Measurements from ENCODE around the gene MACROD2. TPM values are rescaled to one million over a fixed set of nuclear protein-coding genes. Genes with fewer than 3 reads are reported as not detected.

Gene MACROD2
- total and polyA plus RNA-seq, 2 experiments from 2014 or later, result 2.8 to 4.3 TPM

GRCh38 chr20:14984768-14985622 lies 989.7 kb downstream of the MACROD2 start:
- Mint-ChIP-seq H3K27me3 (ENCODE audit: insufficient read depth, low read depth, poor library complexity) (peaks cover 2% of the 10 kb centered on the region), H3K4me1 (no peaks in the 10 kb centered on the region), H3K9me3 (peaks cover 38% of the 10 kb centered on the region), H3K4me3 (no peak overlapping the region), H3K27ac (no peak overlapping the region), H3K36me3 (ENCODE audit: low read depth) (peaks cover 27% of the 10 kb centered on the region)
- no peak overlapping the region for H3K27ac ChIP-seq (ENCODE audit: low read depth)
- no peaks in the 10 kb centered on the region for H4K20me1 ChIP-seq (replicated peaks; ENCODE audit: insufficient read depth)
- H3K4me3 ChIP-seq, result no peak overlapping the region
- no peaks in the 10 kb centered on the region for H3K36me3 ChIP-seq (ENCODE audit: insufficient read depth)
- H3F3A ChIP-seq (replicated peaks; ENCODE audit: low read depth), result no peaks in the 10 kb centered on the region
- H3K9me2 ChIP-seq (ENCODE audit: insufficient read depth), result peaks cover 7% of the 10 kb centered on the region
- no peaks in the 10 kb centered on the region for H3K27me3 ChIP-seq (ENCODE audit: insufficient read depth)
- DNase-seq (ENCODE audit: low spot score), result no peak
- H3K4me2 ChIP-seq, result no peak overlapping the region
- TF ChIP-seq ZNF331 (CRISPR knock-in tag; IDR thresholded peaks at IDR 0.05; ENCODE audit: low read depth) (no peak), EZH2 (IDR thresholded peaks at IDR 0.05; ENCODE audit: low read depth, unreplicated experiment) (no peak), ETS1 (IDR thresholded peaks at IDR 0.05) (no peak), ZNF114 (CRISPR knock-in tag; IDR thresholded peaks at IDR 0.05) (no peak), NANOG (IDR thresholded peaks at IDR 0.05; ENCODE audit: borderline replicate concordance) (no peak), STAT1 (IDR thresholded peaks at IDR 0.05; ENCODE audit: unreplicated experiment) (no peak)
- TF ChIP-seq, protein P1, sequence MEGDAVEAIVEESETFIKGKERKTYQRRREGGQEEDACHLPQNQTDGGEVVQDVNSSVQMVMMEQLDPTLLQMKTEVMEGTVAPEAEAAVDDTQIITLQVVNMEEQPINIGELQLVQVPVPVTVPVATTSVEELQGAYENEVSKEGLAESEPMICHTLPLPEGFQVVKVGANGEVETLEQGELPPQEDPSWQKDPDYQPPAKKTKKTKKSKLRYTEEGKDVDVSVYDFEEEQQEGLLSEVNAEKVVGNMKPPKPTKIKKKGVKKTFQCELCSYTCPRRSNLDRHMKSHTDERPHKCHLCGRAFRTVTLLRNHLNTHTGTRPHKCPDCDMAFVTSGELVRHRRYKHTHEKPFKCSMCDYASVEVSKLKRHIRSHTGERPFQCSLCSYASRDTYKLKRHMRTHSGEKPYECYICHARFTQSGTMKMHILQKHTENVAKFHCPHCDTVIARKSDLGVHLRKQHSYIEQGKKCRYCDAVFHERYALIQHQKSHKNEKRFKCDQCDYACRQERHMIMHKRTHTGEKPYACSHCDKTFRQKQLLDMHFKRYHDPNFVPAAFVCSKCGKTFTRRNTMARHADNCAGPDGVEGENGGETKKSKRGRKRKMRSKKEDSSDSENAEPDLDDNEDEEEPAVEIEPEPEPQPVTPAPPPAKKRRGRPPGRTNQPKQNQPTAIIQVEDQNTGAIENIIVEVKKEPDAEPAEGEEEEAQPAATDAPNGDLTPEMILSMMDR (conservative IDR thresholded peaks at IDR 0.05; ENCODE audit: low read depth in 2 of 2), result no peak
- no peaks in the 10 kb centered on the region for H3K79me2 ChIP-seq (replicated peaks; ENCODE audit: insufficient read depth)
- no peak overlapping the region for H2AFZ ChIP-seq
- no peaks in the 10 kb centered on the region for H3K4me1 ChIP-seq (ENCODE audit: insufficient read depth)
- ATAC-seq, result no peak

- Histone ChIP-seq H3F3A (replicated peaks; ENCODE audit: low read depth) (no peaks in the 10 kb centered on the region), H3K27me3 (ENCODE audit: insufficient read depth) (no peaks in the 10 kb centered on the region), H3K9me2 (ENCODE audit: insufficient read depth) (peaks cover 7% of the 10 kb centered on the region), H4K20me1 (replicated peaks; ENCODE audit: insufficient read depth) (no peaks in the 10 kb centered on the region), H2AFZ (no peak overlapping the region), H3K27ac (ENCODE audit: low read depth) (no peak overlapping the region), H3K4me1 (ENCODE audit: insufficient read depth) (no peaks in the 10 kb centered on the region), H3K4me2 (no peak overlapping the region), H3K36me3 (ENCODE audit: insufficient read depth) (no peaks in the 10 kb centered on the region), H3K4me3 (no peak overlapping the region), H3K79me2 (replicated peaks; ENCODE audit: insufficient read depth) (no peaks in the 10 kb centered on the region)
- Mint-ChIP-seq H3K4me3 (no peak overlapping the region), H3K27me3 (ENCODE audit: insufficient read depth, low read depth, poor library complexity) (peaks cover 2% of the 10 kb centered on the region), H3K36me3 (ENCODE audit: low read depth) (peaks cover 26% of the 10 kb centered on the region), H3K4me1 (no peaks in the 10 kb centered on the region), H3K9me3 (peaks cover 31% of the 10 kb centered on the region), H3K27ac (no peak overlapping the region)
- ATAC-seq (no peak), DNase-seq (ENCODE audit: low spot score) (no peak)
- TF ChIP-seq, protein P1 (conservative IDR thresholded peaks at IDR 0.05; ENCODE audit: low read depth in 2 of 2), result no peak
- no peak for TF ChIP-seq CREB1 (CRISPR knock-in tag; IDR thresholded peaks at IDR 0.05; ENCODE audit: low read depth)
- TF ChIP-seq, protein P2, sequence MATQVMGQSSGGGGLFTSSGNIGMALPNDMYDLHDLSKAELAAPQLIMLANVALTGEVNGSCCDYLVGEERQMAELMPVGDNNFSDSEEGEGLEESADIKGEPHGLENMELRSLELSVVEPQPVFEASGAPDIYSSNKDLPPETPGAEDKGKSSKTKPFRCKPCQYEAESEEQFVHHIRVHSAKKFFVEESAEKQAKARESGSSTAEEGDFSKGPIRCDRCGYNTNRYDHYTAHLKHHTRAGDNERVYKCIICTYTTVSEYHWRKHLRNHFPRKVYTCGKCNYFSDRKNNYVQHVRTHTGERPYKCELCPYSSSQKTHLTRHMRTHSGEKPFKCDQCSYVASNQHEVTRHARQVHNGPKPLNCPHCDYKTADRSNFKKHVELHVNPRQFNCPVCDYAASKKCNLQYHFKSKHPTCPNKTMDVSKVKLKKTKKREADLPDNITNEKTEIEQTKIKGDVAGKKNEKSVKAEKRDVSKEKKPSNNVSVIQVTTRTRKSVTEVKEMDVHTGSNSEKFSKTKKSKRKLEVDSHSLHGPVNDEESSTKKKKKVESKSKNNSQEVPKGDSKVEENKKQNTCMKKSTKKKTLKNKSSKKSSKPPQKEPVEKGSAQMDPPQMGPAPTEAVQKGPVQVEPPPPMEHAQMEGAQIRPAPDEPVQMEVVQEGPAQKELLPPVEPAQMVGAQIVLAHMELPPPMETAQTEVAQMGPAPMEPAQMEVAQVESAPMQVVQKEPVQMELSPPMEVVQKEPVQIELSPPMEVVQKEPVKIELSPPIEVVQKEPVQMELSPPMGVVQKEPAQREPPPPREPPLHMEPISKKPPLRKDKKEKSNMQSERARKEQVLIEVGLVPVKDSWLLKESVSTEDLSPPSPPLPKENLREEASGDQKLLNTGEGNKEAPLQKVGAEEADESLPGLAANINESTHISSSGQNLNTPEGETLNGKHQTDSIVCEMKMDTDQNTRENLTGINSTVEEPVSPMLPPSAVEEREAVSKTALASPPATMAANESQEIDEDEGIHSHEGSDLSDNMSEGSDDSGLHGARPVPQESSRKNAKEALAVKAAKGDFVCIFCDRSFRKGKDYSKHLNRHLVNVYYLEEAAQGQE (IDR thresholded peaks at IDR 0.05; ENCODE audit: unreplicated experiment), result no peak
- no peak for TF ChIP-seq EZH2 (IDR thresholded peaks at IDR 0.05; ENCODE audit: low read depth, unreplicated experiment)
- TF ChIP-seq JUNB (IDR thresholded peaks at IDR 0.05; ENCODE audit: unreplicated experiment), result no peak
- no peak for TF ChIP-seq STAT1 (IDR thresholded peaks at IDR 0.05; ENCODE audit: unreplicated experiment)
- no peak for TF ChIP-seq POLR2AphosphoS5 (IDR thresholded peaks at IDR 0.05; ENCODE audit: low read depth)
Observed at GRCh38 chr20:14986026-14986655, 990.8 kb downstream of the MACROD2 start.

All from GM23338 (cell line).